A673 (cell line): Measurements from ENCODE around the gene SERTM2. TPM values are rescaled to one million over a fixed set of nuclear protein-coding genes. Genes with fewer than 3 reads are reported as not detected.

Experiments used
- BruUV-seq: library from RNA; stranded (reverse); fragments of 400-500 nt; replicated peaks from 2 replicates; lab custom pipeline; 2021; lab: Mats Ljungman, UMichigan
- CTCF ChIA-PET: fragments of 300-600 bp; sonication (Branson Sonifier 250); formaldehyde crosslinking; loops from one replicate; lab custom pipeline; 2022; ENCODE audit warnings: antibody characterized with exemption; lab: Charles Lee
- POLR2A ChIA-PET: fragments of 300-600 bp; sonication (Branson Sonifier 250); formaldehyde crosslinking; loops from one replicate; lab custom pipeline; 2022; ENCODE audit warnings: antibody characterized with exemption; ENCODE audit not compliant: low non-redundant PET; lab: Charles Lee
- DNase-seq: peaks from one replicate; pipeline ENCODE4 v3.0.0-alpha.2; 2015; ENCODE audit warnings: low spot score
- H3K27ac ChIP-seq: fragments of 200-600 bp; sonication (generic); 2 replicates; pipeline ENCODE4 v1.5.1; 2016; ENCODE audit warnings: mixed run types, low read depth, mild to moderate bottlenecking, mixed read lengths, antibody characterized with exemption, low read length; ENCODE audit not compliant: poor library complexity, severe bottlenecking
- H3K27me3 ChIP-seq: fragments of 200-600 bp; sonication (generic); replicated peaks from 2 replicates; pipeline ENCODE4 v1.6.1; 2017; ENCODE audit warnings: mixed run types, low read depth, mild to moderate bottlenecking, mixed read lengths, antibody characterized with exemption, low read length; ENCODE audit not compliant: insufficient read depth, poor library complexity
- H3K36me3 ChIP-seq: fragments of 200-600 bp; sonication (generic); 2 replicates; pipeline ENCODE4 v1.6.1; 2016; ENCODE audit warnings: mixed run types, mild to moderate bottlenecking, mixed read lengths, antibody characterized with exemption, low read length; ENCODE audit not compliant: insufficient read depth, poor library complexity, severe bottlenecking
- H3K4me1 ChIP-seq: fragments of 200-600 bp; sonication (generic); 2 replicates; pipeline ENCODE4 v1.6.1; 2017; ENCODE audit warnings: mixed run types, mild to moderate bottlenecking, mixed read lengths, antibody characterized with exemption, low read length; ENCODE audit not compliant: insufficient read depth, poor library complexity, severe bottlenecking
- H3K4me3 ChIP-seq: fragments of 200-600 bp; sonication (generic); 2 replicates; pipeline ENCODE4 v1.5.1; 2016; ENCODE audit warnings: low read depth, mixed run types, mild to moderate bottlenecking, mixed read lengths, low read length; ENCODE audit not compliant: poor library complexity, severe bottlenecking
- H3K9me3 ChIP-seq: fragments of 200-600 bp; sonication (generic); 2 replicates; pipeline ENCODE4 v1.6.1; 2016; ENCODE audit warnings: mixed run types, low read depth, mild to moderate bottlenecking, mixed read lengths, antibody characterized with exemption, low read length; ENCODE audit not compliant: poor library complexity, severe bottlenecking
- CTCF ChIP-seq: fragments of 300-800, 200-600 bp; sonication (generic); conservative IDR thresholded peaks from 2 replicates; pipeline ENCODE4 v1.5.1; 2017; ENCODE audit warnings: low read depth, mild to moderate bottlenecking, antibody characterized with exemption, low read length, moderate library complexity, mixed read lengths
- EZH2 ChIP-seq: fragments of 200-600 bp; sonication (generic); IDR thresholded peaks from 2 replicates; pipeline ENCODE4 v1.6.1; 2017; ENCODE audit warnings: borderline replicate concordance, low read depth, mild to moderate bottlenecking, mixed read lengths, antibody characterized with exemption, low read length; ENCODE audit not compliant: poor library complexity, severe bottlenecking
- intact Hi-C: fragments of 100-400 bp; cut with micrococcal nuclease; formaldehyde crosslinking; loops from one replicate; pipeline ENCODE4 v1.10.0; 2022; ENCODE audit not compliant: unreplicated experiment
- total RNA-seq: library from RNA; stranded (reverse); gene quantifications from 2 replicates; pipeline ENCODE4 v1.2.3, GENCODE V29; 2021

The SERTM2 gene
- total RNA-seq, 1 experiment from 2014 or later: not detected

- ChIA-PET POLR2A (no interaction called here), CTCF (no interaction called here)
- no peaks in the 10 kb centered on the region for H3K4me1 ChIP-seq
- BruUV-seq: no TSS peak
- no peaks in the 10 kb centered on the region for H3K9me3 ChIP-seq
- H3K36me3 ChIP-seq: no peaks in the 10 kb centered on the region
- no peak for TF ChIP-seq CTCF
- TF ChIP-seq EZH2: no peak
- no peak overlapping the region for H3K27ac ChIP-seq
- intact Hi-C loops: no loop called here
- H3K4me3 ChIP-seq: no peak overlapping the region
- no peaks in the 10 kb centered on the region for H3K27me3 ChIP-seq
- no peak for DNase-seq
Measured at GRCh38 chrX:111555406-111555958, 44.0 kb downstream of the SERTM2 start.

GRCh38 chrX:111560801-111561200 is 49.4 kb downstream of the SERTM2 start:
- TF ChIP-seq CTCF (no peak), EZH2 (no peak)
- Histone ChIP-seq H3K27me3 (no peaks in the 10 kb centered on the region), H3K36me3 (no peaks in the 10 kb centered on the region), H3K4me1 (no peaks in the 10 kb centered on the region), H3K9me3 (no peaks in the 10 kb centered on the region), H3K4me3 (no peak overlapping the region), H3K27ac (no peak overlapping the region)
- CTCF ChIA-PET: no interaction called here
- intact Hi-C loops: no loop called here
- no TSS peak for BruUV-seq
- POLR2A ChIA-PET: no interaction called here
- DNase-seq: no peak

GRCh38 chrX:111561851-111562250 is 50.4 kb downstream of the SERTM2 start:
- Histone ChIP-seq H3K27me3 (no peaks in the 10 kb centered on the region), H3K4me3 (no peak overlapping the region), H3K27ac (no peak overlapping the region), H3K36me3 (no peaks in the 10 kb centered on the region), H3K4me1 (no peaks in the 10 kb centered on the region), H3K9me3 (no peaks in the 10 kb centered on the region)
- no TSS peak for BruUV-seq
- intact Hi-C loops: no loop called here
- ChIA-PET POLR2A (no interaction called here), CTCF (no interaction called here)
- no peak for TF ChIP-seq CTCF
- no peak for TF ChIP-seq EZH2
- no peak for DNase-seq
